ENCODE data around the gene C10orf71. TPM values are rescaled to one million over a fixed set of nuclear protein-coding genes. Genes with fewer than 3 reads are reported as not detected.
A peak's percentile ranks its signal among the peaks of the same experiment; 100 is the strongest.

Gene C10orf71
- total RNA-seq, 1 experiment from 2014 or later: not detected

DNA sequence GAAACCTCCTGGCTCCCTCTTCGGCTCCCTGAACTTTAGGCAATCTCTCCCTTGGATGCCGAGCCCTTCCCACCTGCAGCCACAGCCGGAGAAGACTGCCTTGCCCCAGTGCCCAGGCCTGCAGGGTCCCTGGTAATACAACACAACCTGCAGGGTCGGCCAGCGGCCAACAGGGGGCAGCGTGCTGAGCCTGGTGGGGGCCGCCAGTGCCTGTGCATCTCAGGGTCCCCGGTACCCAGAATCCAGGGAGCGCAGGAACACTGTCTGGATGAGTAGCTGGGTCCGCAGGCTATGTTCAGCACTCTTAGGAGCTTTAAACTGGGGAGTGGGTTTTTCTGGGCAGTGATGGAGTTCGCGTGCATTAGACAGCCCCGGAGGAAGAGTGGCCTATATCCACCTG, 17.5 kb upstream of the C10orf71 start:
- H3K27me3 Mint-ChIP-seq (ENCODE audit: insufficient read depth, unreplicated experiment): peaks cover 47% of the 10 kb centered on the region
- H3K27me3 ChIP-seq (replicated peaks; ENCODE audit: control insufficient read depth, insufficient read depth, low read length): no peaks in the 10 kb centered on the region; the same call in 1 of the 2 replicates
- no peaks in the 10 kb centered on the region for H3K36me3 ChIP-seq (ENCODE audit: control insufficient read depth, insufficient read depth, low read length)
- peak in 1 of 2 experiments; percentile 28 for DNase-seq
- H3K4me3 ChIP-seq (ENCODE audit: low read depth, low read length): no peak overlapping the region
- no peak overlapping the region for H3K4me3 Mint-ChIP-seq (ENCODE audit: unreplicated experiment)
- POLR2A ChIA-PET: no interaction called here
- H3K4me1 ChIP-seq: no peaks in the 10 kb centered on the region
- TF ChIP-seq, protein P1, sequence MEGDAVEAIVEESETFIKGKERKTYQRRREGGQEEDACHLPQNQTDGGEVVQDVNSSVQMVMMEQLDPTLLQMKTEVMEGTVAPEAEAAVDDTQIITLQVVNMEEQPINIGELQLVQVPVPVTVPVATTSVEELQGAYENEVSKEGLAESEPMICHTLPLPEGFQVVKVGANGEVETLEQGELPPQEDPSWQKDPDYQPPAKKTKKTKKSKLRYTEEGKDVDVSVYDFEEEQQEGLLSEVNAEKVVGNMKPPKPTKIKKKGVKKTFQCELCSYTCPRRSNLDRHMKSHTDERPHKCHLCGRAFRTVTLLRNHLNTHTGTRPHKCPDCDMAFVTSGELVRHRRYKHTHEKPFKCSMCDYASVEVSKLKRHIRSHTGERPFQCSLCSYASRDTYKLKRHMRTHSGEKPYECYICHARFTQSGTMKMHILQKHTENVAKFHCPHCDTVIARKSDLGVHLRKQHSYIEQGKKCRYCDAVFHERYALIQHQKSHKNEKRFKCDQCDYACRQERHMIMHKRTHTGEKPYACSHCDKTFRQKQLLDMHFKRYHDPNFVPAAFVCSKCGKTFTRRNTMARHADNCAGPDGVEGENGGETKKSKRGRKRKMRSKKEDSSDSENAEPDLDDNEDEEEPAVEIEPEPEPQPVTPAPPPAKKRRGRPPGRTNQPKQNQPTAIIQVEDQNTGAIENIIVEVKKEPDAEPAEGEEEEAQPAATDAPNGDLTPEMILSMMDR (IDR thresholded peaks at IDR 0.05; ENCODE audit: insufficient read depth in 1 of 2, low read depth in 1 of 2, low read length in 1 of 2, severe bottlenecking in 1 of 2, unreplicated experiment in 1 of 2): peak; percentile 28 to 51
- intact Hi-C loops (cut with micrococcal nuclease; ENCODE audit: unreplicated experiment): no loop called here
- CTCF ChIA-PET: no interaction called here
- H3K4me1 Mint-ChIP-seq (ENCODE audit: low read depth, unreplicated experiment): no peaks in the 10 kb centered on the region
- H3K27ac Mint-ChIP-seq (ENCODE audit: unreplicated experiment): no peak overlapping the region
- no peaks in the 10 kb centered on the region for H3K9me3 ChIP-seq
- no peaks in the 10 kb centered on the region for H3K9me3 Mint-ChIP-seq (ENCODE audit: unreplicated experiment)
- no TSS peak for BruUV-seq (replicated peaks)
- no peaks in the 10 kb centered on the region for H3K36me3 Mint-ChIP-seq (ENCODE audit: insufficient read depth, unreplicated experiment)

DNA sequence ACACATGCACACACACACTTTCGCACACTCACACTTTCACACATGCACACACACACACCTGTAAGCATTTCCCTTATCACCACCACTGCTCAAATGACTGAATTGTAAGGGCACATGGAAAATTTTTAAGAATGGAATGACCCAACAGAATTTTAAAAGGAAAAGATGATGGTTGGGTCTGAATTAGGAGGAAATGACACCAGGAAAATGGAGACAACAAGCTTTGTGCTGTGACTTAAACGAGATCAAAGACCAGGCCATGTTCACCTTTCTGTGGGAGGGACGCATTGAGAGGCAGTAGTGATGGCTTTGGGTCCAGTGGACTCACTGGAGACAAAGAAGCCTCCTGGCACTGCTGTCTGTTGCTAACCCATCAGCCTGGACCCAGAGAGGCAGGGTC, 16.7 kb upstream of the C10orf71 start:
- no peak overlapping the region for H3K4me3 ChIP-seq (ENCODE audit: low read depth, low read length)
- Mint-ChIP-seq H3K4me1 (ENCODE audit: low read depth, unreplicated experiment) (no peaks in the 10 kb centered on the region), H3K36me3 (ENCODE audit: insufficient read depth, unreplicated experiment) (no peaks in the 10 kb centered on the region), H3K9me3 (ENCODE audit: unreplicated experiment) (no peaks in the 10 kb centered on the region), H3K4me3 (ENCODE audit: unreplicated experiment) (no peak overlapping the region), H3K27ac (ENCODE audit: unreplicated experiment) (no peak overlapping the region), H3K27me3 (ENCODE audit: insufficient read depth, unreplicated experiment) (peaks cover 47% of the 10 kb centered on the region)
- H3K36me3 ChIP-seq (ENCODE audit: control insufficient read depth, insufficient read depth, low read length): no peaks in the 10 kb centered on the region
- H3K4me1 ChIP-seq: no peaks in the 10 kb centered on the region
- DNase-seq: no peak
- CTCF ChIA-PET: no interaction called here
- no peaks in the 10 kb centered on the region for H3K9me3 ChIP-seq
- H3K27me3 ChIP-seq (replicated peaks; ENCODE audit: control insufficient read depth, insufficient read depth, low read length): no peaks in the 10 kb centered on the region; the same call in 1 of the 2 replicates
- TF ChIP-seq, protein P1 (IDR thresholded peaks at IDR 0.05; ENCODE audit: insufficient read depth in 1 of 2, low read depth in 1 of 2, low read length in 1 of 2, severe bottlenecking in 1 of 2, unreplicated experiment in 1 of 2): no peak
- BruUV-seq (replicated peaks): no TSS peak
- intact Hi-C loops (cut with micrococcal nuclease; ENCODE audit: unreplicated experiment): no loop called here
- POLR2A ChIA-PET: no interaction called here

DNA sequence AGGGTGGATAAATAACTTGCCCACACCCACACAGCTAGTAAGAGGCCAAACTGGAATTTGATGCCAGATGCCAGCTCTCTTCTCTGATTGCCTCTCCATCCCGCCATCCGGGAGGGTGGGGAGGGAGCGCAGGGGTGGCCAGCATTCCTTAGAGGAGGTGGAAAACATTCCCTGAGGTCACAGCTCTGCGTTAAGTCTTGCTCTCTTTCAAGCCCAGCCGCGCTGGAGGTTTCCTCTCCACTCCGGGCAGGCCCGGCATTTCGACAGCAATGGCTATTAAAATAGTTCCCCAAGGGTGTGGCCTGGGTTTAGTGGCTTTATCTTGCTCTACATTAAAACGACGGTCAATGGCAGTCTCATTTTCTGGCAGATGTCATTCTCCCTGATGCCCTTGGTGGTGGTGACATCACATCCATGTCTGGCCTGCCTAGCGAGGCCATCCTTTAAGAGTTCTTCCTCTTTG, 16.1 kb upstream of the C10orf71 start:
- intact Hi-C loops (cut with micrococcal nuclease; ENCODE audit: unreplicated experiment): no loop called here
- Histone ChIP-seq H3K9me3 (no peaks in the 10 kb centered on the region), H3K4me1 (no peaks in the 10 kb centered on the region), H3K36me3 (ENCODE audit: control insufficient read depth, insufficient read depth, low read length) (no peaks in the 10 kb centered on the region), H3K4me3 (ENCODE audit: low read depth, low read length) (no peak overlapping the region), H3K27me3 (replicated peaks; ENCODE audit: control insufficient read depth, insufficient read depth, low read length) (no peaks in the 10 kb centered on the region; the same call in 1 of the 2 replicates)
- CTCF ChIA-PET: no interaction called here
- BruUV-seq (replicated peaks): no TSS peak
- Mint-ChIP-seq H3K36me3 (ENCODE audit: insufficient read depth, unreplicated experiment) (no peaks in the 10 kb centered on the region), H3K27ac (ENCODE audit: unreplicated experiment) (no peak overlapping the region), H3K4me3 (ENCODE audit: unreplicated experiment) (no peak overlapping the region), H3K4me1 (ENCODE audit: low read depth, unreplicated experiment) (no peaks in the 10 kb centered on the region), H3K27me3 (ENCODE audit: insufficient read depth, unreplicated experiment) (peaks cover 44% of the 10 kb centered on the region), H3K9me3 (ENCODE audit: unreplicated experiment) (no peaks in the 10 kb centered on the region)
- TF ChIP-seq, protein P1 (IDR thresholded peaks at IDR 0.05; ENCODE audit: insufficient read depth in 1 of 2, low read depth in 1 of 2, low read length in 1 of 2, severe bottlenecking in 1 of 2, unreplicated experiment in 1 of 2): no peak
- DNase-seq: peak; percentile 15 to 60
- POLR2A ChIA-PET: no interaction called here

Measured in Caco-2 (cell line).